ENCODE results near the gene IDH3B.

- TF ChIP-seq YY1 (IDR thresholded peaks at IDR 0.05; ENCODE audit: insufficient read depth, insufficient read length) (no peak), ZNF274 (IDR thresholded peaks at IDR 0.05; ENCODE audit: low read depth, low read length) (no peak), SUZ12 (IDR thresholded peaks at IDR 0.05; ENCODE audit: extremely low read depth, insufficient read depth, insufficient read length) (no peak)
Observed at GRCh38 chr20:2616634-2617033, 47.4 kb downstream of the IDH3B start.
